Suprapubic skin (tissue), 4 donors: ENCODE results near the gene ZNF221. TPM values are rescaled to one million over a fixed set of nuclear protein-coding genes. Genes with fewer than 3 reads are reported as not detected.

Source experiments
- DNase-seq, 2 donors: peaks; one replicate each; pipeline ENCODE4 v3.0.0-alpha.2; 2019; ENCODE audit warnings: low spot score in 2 of 2
- H3K27ac ChIP-seq: fragments of 200-600 bp; sonication (generic); one replicate; pipeline ENCODE4 v1.5.1; 2019
- H3K27me3 ChIP-seq: fragments of 200-600 bp; sonication (generic); one replicate; pipeline ENCODE4 v1.5.1; 2019
- H3K36me3 ChIP-seq: fragments of 200-600 bp; sonication (generic); one replicate; pipeline ENCODE4 v1.5.1; 2019
- H3K4me1 ChIP-seq: fragments of 200-600 bp; sonication (generic); one replicate; pipeline ENCODE4 v1.5.1; 2019
- H3K4me3 ChIP-seq: fragments of 200-600 bp; sonication (generic); one replicate; pipeline ENCODE4 v1.5.1; 2019; ENCODE audit warnings: mild to moderate bottlenecking
- H3K9me3 ChIP-seq: fragments of 200-600 bp; sonication (generic); one replicate; pipeline ENCODE4 v1.5.1; 2019
- CTCF ChIP-seq, 2 donors: fragments of 200-600 bp in 1 of 2; fragments of 450-650 bp in 1 of 2; sonication (generic) in 1 of 2; IDR thresholded peaks; one replicate each; pipeline ENCODE4 v1.5.1; 2016 to 2019; ENCODE audit warnings: antibody characterized with exemption in 2 of 2, mild to moderate bottlenecking in 1 of 2, moderate library complexity in 1 of 2
- EP300 ChIP-seq: sonication (generic); formaldehyde crosslinking; IDR thresholded peaks from one replicate; pipeline ENCODE4 v1.6.1; 2017; ENCODE audit warnings: antibody characterized with exemption
- POLR2A ChIP-seq, 2 donors: fragments of 450-650 bp; IDR thresholded peaks; one replicate each; pipeline ENCODE4 v1.6.1; 2017; ENCODE audit warnings: antibody characterized with exemption in 2 of 2, mild to moderate bottlenecking in 2 of 2, moderate library complexity in 2 of 2
- POLR2AphosphoS5 ChIP-seq, 3 donors: sonication (generic); formaldehyde crosslinking; IDR thresholded peaks; one replicate each; pipeline ENCODE4 v1.6.1; 2017; ENCODE audit warnings: antibody characterized with exemption in 3 of 3
- WGBS: methylation state at CpG from one replicate; pipeline ENCODE4 v1.1.5; 2018; 5-methylcytosine and 5-hydroxymethylcytosine counted together
- total RNA-seq, 4 donors: library from RNA; depleted of rRNA; stranded (reverse); fragments of >200 nt; gene quantifications; one replicate each; pipeline ENCODE4 v1.1.0, GENCODE V29; 2016

Gene ZNF221
- total RNA-seq, 4 donors from 2014 or later: 2.1 to 6.8 (median 3.0) TPM

- WGBS: 95% methylated on average over 2 of the region's 2 CpGs
Observed at GRCh38 chr19:43906774-43907173, 44.3 kb upstream of the ZNF221 start.

GRCh38 chr19:43908659-43909058 lies 42.4 kb upstream of the ZNF221 start:
- no peak overlapping the region for H3K4me3 ChIP-seq
- H3K27me3 ChIP-seq: no peaks in the 10 kb centered on the region
- H3K9me3 ChIP-seq: peaks cover 63% of the 10 kb centered on the region
- TF ChIP-seq EP300: no peak
- TF ChIP-seq POLR2AphosphoS5 (IDR thresholded peaks at IDR 0.05): no peak
- no peak for TF ChIP-seq CTCF (IDR thresholded peaks at IDR 0.05)
- TF ChIP-seq POLR2A (IDR thresholded peaks at IDR 0.05): no peak
- WGBS: 100% methylated on average over 1 of the region's 1 CpG
- H3K27ac ChIP-seq: no peak overlapping the region
- peaks cover 3% of the 10 kb centered on the region for H3K36me3 ChIP-seq
- no peak for DNase-seq
- H3K4me1 ChIP-seq: no peaks in the 10 kb centered on the region

More at GRCh38 chr19:43906774-43907173, 44.3 kb upstream of the ZNF221 start:
- no peaks in the 10 kb centered on the region for H3K36me3 ChIP-seq
- H3K9me3 ChIP-seq: peaks cover 45% of the 10 kb centered on the region
- no peak overlapping the region for H3K27ac ChIP-seq
- TF ChIP-seq EP300: no peak
- TF ChIP-seq CTCF (IDR thresholded peaks at IDR 0.05): no peak
- H3K4me1 ChIP-seq: no peaks in the 10 kb centered on the region
- no peaks in the 10 kb centered on the region for H3K27me3 ChIP-seq
- no peak overlapping the region for H3K4me3 ChIP-seq
- no peak for DNase-seq

DNA sequence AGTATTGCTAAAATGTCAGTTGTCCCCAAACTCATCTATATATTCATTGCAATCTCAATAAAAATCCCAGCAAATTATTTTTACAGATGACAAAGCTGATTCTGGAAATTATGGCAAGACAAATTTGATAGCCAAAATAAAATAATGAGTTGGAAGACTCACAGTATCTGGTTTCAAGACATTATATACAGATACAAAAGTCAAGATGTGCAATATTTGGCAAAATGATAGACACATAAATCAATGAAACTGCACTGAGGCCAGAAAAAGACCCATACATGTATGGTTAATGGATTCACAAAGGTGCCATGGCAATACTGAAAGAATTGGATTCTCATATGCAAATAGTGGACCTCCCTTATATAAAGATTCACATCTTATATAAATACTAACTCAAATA lies 40.1 kb upstream of the ZNF221 start:
- TF ChIP-seq EP300: no peak
- no peak for TF ChIP-seq CTCF (IDR thresholded peaks at IDR 0.05)
- TF ChIP-seq POLR2A (IDR thresholded peaks at IDR 0.05): no peak
- TF ChIP-seq POLR2AphosphoS5 (IDR thresholded peaks at IDR 0.05): no peak
- H3K27ac ChIP-seq: no peak overlapping the region
- H3K36me3 ChIP-seq: peaks cover 25% of the 10 kb centered on the region
- no peak overlapping the region for H3K4me3 ChIP-seq
- H3K27me3 ChIP-seq: no peaks in the 10 kb centered on the region
- DNase-seq: no peak
- H3K4me1 ChIP-seq: no peaks in the 10 kb centered on the region
- peaks cover 74% of the 10 kb centered on the region for H3K9me3 ChIP-seq

DNA sequence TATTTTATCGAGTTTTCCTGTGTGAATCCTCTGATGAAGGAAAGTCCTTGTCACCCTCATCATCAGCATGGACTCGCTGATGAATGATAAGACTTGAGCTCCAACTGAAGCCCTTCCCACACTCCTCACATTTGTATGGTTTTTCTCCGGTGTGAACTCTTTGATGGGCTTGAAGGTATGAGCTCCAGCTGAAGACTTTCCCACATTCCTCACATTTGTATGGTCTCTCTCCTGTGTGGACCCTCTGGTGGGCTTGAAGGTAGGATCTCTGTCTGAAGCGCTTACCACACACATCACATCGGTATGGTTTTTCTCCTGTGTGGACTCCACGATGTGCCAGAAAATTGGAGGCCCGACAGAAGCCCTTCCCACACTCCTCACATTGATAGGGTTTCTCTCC lies 37.6 kb upstream of the ZNF221 start:
- Histone ChIP-seq H3K36me3 (peaks cover 50% of the 10 kb centered on the region), H3K9me3 (peaks cover 77% of the 10 kb centered on the region), H3K4me3 (no peak overlapping the region), H3K27ac (no peak overlapping the region), H3K4me1 (no peaks in the 10 kb centered on the region), H3K27me3 (no peaks in the 10 kb centered on the region)
- whole genome bisulfite sequencing: 98% methylated on average over 7 of the region's 7 CpGs
- TF ChIP-seq CTCF (IDR thresholded peaks at IDR 0.05): no peak
- no peak for TF ChIP-seq POLR2A (IDR thresholded peaks at IDR 0.05)
- no peak for TF ChIP-seq POLR2AphosphoS5 (IDR thresholded peaks at IDR 0.05)
- no peak for TF ChIP-seq EP300
- DNase-seq: no peak

- no peak overlapping the region for H3K27ac ChIP-seq
- H3K4me3 ChIP-seq: no peak overlapping the region
- peaks cover 57% of the 10 kb centered on the region for H3K36me3 ChIP-seq
- DNase-seq: no peak
- TF ChIP-seq POLR2A (IDR thresholded peaks at IDR 0.05) (no peak), CTCF (IDR thresholded peaks at IDR 0.05) (no peak), EP300 (no peak), POLR2AphosphoS5 (IDR thresholded peaks at IDR 0.05) (no peak)
- H3K4me1 ChIP-seq: no peaks in the 10 kb centered on the region
- peaks cover 74% of the 10 kb centered on the region for H3K9me3 ChIP-seq
- 67% methylated on average over 3 of the region's 3 CpGs for WGBS
- no peaks in the 10 kb centered on the region for H3K27me3 ChIP-seq
Observed at GRCh38 chr19:43914051-43914450, 37.0 kb upstream of the ZNF221 start.
